HG03354 (cell line): ENCODE measurements around the gene DUSP16.
A peak's percentile ranks its signal among the peaks of the same experiment; 100 is the strongest.
"Not testable (repeated sequence)": the region's sequence is repeated elsewhere in the genome, so short reads cannot be mapped to it uniquely, and the experiment has no call there.

Experiments used
- ATAC-seq: cut with Tn5 transposase; IDR thresholded peaks from one replicate; pipeline ENCODE4 v1.9.1; 2021; ENCODE audit warnings: mild to moderate bottlenecking; ENCODE audit not compliant: unreplicated experiment, poor library complexity, severe bottlenecking

DUSP16 gene

DNA sequence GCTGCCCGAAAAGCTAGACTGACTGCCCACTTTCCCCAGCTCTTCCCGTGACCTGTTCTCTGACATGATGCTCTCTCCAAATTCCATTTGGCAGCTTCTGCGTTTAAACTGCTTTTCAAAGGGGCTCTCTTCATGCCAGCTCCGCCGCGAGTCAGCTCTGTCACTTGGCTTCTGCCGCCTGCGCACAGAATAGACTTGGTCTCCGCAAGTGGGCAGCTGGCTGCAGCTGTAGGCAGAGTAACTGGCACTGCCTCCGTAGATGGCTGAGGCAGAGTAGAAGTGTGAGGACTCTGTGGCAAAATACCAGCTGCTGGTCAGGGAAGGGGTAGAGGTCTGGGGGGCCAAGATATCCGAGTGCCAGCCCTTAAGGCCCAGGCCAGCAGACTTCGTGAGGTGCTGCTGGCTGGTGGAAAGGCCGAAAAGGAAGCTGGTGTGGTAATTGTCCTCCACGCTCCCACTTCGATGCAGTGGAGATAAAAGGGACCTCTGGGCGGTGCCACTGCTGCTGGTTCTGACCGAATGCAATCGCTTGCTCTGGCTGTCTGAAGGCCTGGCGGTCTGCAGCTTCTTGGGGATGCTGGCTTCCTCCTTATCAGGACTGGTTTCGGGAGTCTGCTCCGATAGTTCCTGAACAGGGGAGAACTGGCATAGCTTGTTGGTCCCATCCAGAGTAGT lies 85.7 kb downstream of the DUSP16 start:
- ATAC-seq: no peak

GRCh38 chr12:12474931-12475795 lies 87.5 kb downstream of the DUSP16 start:
- ATAC-seq: peak; percentile 98

DNA sequence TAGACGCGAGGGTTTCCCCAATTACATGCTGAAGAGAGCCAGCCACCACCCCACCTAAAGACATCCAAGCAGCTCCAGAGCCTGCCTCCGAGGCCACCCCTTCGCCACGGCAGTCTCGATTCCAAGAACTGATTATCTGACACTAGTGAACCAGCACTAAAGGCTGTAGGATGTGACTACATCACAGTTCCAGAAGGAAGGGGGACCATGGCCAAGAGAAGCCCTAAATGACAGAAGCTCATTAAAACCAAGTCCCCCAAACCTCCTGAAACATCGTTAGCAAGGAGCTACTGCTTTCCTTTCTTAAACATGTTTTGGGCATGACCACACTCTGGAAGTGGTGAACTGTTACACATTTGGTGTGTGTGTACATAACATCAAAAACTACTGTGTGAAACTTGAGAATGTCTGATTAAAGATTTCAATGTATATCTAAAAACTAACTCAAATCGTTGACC lies 88.2 kb downstream of the DUSP16 start:
- ATAC-seq: peak; percentile 31

DNA sequence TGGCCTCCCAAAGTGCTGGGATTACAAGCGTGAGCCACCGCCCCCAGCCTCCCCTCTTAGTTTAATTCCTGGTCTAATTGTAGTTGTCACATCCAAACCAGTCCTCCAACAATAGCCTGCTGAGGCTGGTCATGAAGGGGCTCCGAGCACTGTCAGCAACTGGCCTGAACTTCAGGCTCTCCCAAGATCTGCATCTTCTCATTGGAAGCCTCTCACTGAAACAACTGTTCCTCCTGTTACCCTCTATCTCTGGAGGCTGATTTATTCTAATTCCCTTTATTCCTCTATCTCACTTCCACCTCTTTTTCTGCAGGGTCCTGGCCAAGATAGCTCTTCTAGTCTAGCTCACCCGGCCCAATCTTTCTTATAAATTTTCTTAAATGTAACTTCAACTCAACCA lies 89.4 kb downstream of the DUSP16 start:
- no peak for ATAC-seq

- not testable (repeated sequence) for ATAC-seq
Measured at GRCh38 chr12:12471982-12472961, 90.4 kb downstream of the DUSP16 start.

DNA sequence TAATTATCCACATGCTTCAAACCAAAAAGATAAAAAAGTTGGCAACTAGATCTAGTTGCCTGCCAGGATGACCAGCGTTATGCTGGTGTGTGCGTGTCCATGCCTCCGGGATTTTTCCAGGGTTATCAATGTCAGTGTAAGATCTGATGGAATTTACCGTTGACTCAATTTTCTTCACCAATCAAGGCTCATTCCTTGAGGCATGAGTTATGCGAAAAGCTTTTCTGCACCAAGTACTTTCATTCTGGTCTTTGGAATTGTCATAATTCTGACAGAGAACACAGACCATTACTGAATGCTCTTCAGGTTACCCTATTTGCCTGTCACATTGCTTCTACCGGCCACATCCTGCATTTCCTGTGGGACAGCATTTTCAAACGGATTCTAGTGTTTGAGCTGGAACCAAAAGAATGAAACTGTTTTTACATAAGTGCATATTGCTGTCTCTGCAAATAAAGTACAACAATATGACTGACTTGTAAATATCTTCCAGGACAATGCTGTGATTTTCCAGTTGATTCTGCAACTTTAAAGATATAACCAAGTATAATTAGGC lies 91.8 kb downstream of the DUSP16 start:
- no peak for ATAC-seq

- no peak for ATAC-seq
Measured at GRCh38 chr12:12469386-12469785, 93.3 kb downstream of the DUSP16 start.

DNA sequence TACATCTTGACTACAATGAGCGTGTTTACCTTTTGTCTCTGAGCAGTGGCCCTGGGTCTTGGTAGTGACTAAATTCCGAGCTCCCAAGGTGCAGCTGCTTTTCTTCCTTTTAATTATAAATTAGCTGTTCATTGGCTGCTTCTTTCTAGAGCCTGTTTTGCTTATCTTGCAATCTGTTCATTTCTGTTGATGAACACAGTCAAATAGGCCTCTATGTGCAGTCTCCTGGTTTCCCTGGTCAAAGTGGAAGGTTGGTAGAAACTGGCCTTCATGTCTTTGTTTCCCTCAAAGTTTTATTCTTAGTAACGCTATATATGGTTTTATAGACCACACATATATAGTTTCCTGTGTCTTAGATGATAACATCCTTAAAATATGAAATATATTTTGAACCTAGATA lies 94.1 kb downstream of the DUSP16 start:
- ATAC-seq: no peak

GRCh38 chr12:12467688-12468261 lies 94.9 kb downstream of the DUSP16 start:
- ATAC-seq: no peak

DNA sequence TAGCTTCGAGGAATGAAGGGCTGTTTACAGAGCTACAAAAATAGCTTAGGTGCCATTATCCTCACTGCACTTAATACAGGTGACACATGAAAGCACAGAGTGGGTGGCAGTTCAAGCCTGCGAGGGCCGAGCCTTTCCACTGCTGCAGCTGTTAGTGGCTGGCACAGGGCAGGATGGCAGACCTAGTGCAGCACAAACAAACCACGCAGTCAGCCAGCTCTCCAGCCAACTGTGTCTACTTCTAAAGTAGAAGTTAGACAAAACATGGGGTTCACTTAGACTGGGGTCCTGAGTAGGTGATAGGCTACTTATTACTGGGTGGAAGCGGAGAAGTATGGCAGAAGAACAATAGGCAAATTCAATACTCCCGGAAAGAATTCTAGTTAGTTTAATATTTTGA lies 95.4 kb downstream of the DUSP16 start:
- ATAC-seq: no peak

GRCh38 chr12:12466157-12466556 lies 96.5 kb downstream of the DUSP16 start:
- ATAC-seq: no peak

GRCh38 chr12:12465522-12465921 lies 97.1 kb downstream of the DUSP16 start:
- ATAC-seq: no peak

GRCh38 chr12:12461923-12462315 lies 100.7 kb downstream of the DUSP16 start:
- no peak for ATAC-seq

DNA sequence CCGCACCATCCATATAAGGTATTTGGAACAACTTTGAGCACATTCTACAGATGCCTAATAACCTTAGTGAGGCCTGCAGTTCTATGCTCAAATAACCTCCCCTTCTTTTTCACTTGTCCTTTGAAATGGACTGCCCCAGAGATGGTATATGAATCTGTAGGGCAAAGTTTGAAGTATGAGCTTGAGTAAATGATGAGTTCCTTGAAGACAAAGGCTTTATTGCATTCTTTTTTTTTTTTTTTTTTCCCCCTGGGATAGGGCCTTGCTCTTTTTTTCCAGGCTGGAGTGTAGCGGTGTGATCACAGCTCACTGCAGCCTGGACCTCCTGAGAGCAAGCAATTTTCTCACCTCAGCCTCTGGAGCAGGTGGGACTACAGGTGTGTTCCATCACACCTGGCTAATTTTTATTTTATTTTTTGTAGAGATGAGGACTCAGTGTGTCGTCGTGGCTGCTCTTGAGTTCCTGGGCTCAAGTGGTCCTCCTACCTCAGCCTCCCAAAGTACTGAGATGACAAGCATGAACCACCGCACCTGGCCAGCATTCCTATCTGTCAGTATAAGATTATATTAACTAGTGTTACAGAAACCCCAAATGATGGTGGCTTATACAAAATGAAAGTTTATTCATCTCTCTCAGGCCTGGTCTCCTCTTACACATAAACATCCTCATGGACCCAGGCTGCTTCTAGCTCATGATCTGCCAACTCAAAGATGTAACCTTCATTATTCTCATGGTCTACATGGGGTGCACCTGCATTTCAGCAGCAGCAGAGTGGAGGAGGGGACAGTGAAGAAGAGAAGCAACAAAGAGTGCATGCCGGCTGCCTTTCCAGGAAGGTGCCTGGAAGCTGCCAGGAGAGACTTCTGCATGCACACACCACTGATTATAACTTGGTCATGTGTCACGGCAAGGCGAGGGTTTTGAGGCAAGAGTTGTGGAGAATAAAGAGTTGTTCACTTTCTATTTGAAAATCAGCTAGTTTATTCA lies 101.4 kb downstream of the DUSP16 start:
- no peak for ATAC-seq

DNA sequence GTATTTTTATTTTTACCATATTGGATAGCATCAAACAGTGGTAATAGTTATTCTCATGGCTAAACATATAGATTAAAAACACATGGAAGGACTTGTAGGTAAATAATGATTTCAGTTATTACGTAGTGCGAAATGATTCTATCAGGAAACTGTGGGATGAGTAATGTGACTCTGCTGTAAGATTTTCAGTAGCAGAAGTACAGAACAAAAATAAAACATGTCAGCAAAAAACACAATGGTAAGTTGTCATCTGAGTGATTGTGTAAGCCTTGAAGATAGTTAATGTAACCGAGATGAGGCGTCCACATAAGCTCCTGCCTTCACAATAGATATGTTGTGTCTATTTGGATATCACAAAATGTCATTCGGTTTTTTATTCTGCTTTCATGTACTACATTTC lies 106.0 kb downstream of the DUSP16 start:
- no peak for ATAC-seq

DNA sequence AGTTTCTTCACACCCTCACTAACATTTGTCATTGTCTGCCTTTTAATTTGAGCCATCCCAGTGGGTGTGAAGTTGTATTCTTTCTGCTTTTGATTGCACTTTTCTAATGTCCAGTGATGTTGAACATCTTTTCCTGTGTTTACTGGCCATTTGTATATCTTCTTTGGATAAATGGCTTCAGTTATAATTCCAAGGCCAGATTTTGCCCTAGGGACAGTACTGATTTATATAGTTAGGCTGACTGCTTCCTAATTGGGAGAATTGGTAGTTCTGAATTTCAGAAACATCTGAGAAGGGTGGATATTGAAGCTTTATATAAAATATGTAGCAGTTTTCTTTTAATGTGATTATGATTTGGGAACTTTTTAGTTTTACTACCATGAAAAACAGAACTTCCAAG lies 108.3 kb downstream of the DUSP16 start:
- no peak for ATAC-seq

DNA sequence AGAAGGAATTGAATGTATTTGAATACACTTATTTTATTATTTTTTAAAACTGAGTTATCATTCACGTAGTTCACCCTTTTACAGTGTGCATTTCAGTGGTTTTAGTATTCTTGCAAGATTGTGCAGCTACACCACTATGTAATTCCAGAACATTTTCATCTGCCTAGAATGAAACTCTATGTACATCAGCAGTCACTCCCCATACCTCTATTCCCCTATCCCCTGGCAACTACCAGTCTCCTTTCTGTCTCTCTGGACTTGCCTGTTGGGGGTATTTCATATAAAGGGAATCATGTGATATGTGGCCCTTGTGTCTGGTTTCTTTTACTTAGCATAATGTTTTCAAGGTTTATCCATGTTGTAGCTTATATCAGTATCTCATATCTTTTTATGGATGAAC lies 109.0 kb downstream of the DUSP16 start:
- no peak for ATAC-seq

DNA sequence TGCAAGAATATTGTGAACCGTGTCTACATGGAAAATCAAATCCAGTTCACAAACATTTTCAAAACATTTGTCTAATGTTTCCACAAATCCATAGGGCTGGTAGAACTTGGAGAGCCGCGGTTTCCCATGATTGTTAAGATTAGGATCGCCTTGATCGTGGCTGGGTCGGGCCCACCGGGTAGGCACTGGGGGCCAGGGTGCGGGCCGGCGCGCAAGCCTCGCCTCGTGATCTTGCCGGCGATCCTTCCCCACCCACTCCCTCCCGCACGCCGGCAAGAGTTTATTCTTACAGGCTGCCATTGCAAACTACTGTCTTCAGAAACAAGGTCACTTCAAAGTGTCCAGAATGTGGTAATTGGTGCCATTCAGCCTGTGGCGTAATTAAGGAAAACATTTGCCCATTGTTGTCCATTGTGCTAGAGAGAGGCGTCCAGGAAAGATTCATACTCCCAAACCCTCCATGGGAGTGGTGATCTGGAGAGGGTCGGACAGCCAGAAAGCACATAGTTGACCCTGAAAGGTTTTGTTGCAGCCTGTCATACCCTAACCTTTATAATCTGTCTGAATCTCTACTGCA lies 110.2 kb downstream of the DUSP16 start:
- ATAC-seq: no peak
